Right atrium auricular region (tissue), 2 donors: ENCODE results near the gene AKAP8. TPM values are rescaled to one million over a fixed set of nuclear protein-coding genes. Genes with fewer than 3 reads are reported as not detected.
"Not testable (repeated sequence)": the region's sequence is repeated elsewhere in the genome, so short reads cannot be mapped to it uniquely, and the experiment has no call there.

ENCODE experiments used
- DNase-seq: peaks from one replicate; pipeline ENCODE4 v3.0.0-alpha.2; 2019; ENCODE audit warnings: low spot score
- H3K27ac ChIP-seq, 2 donors: fragments of 200-600 bp; sonication (generic); 1 replicate in 1 of 2; 2 replicates in 1 of 2; pipeline ENCODE4 v1.5.1; 2016 to 2019
- H3K27me3 ChIP-seq, 2 donors: fragments of 200-600 bp; sonication (generic); one replicate each; pipeline versions ENCODE4 v1.5.1 to v1.6.0; 2017 to 2019
- H3K36me3 ChIP-seq: fragments of 200-600 bp; sonication (generic); one replicate; pipeline ENCODE4 v1.5.1; 2016
- H3K4me1 ChIP-seq, 2 donors: fragments of 200-600 bp; sonication (generic); one replicate each; pipeline versions ENCODE4 v1.5.1 to v1.6.0; 2017 to 2019
- H3K4me3 ChIP-seq, 2 donors: fragments of 200-600 bp; sonication (generic); 1 replicate in 1 of 2; 2 replicates in 1 of 2; pipeline ENCODE4 v1.5.1; 2017 to 2019; ENCODE audit warnings: mild to moderate bottlenecking in 1 of 2, moderate library complexity in 1 of 2
- H3K9me3 ChIP-seq, 2 donors: fragments of 200-600 bp; sonication (generic); one replicate each; pipeline ENCODE4 v1.5.1; 2019
- CTCF ChIP-seq, 2 donors: fragments of 200-600 bp; sonication (generic); IDR thresholded peaks; one replicate each; pipeline ENCODE4 v1.5.1; 2019; ENCODE audit warnings: antibody characterized with exemption in 2 of 2
- total RNA-seq, 2 donors: library from RNA; depleted of rRNA; stranded (reverse); fragments of >200 nt; gene quantifications; one replicate each; pipeline ENCODE4 v1.1.0, GENCODE V29; 2016

The AKAP8 gene
- total RNA-seq, 2 donors from 2014 or later: 12.3 to 17.9 TPM

DNA sequence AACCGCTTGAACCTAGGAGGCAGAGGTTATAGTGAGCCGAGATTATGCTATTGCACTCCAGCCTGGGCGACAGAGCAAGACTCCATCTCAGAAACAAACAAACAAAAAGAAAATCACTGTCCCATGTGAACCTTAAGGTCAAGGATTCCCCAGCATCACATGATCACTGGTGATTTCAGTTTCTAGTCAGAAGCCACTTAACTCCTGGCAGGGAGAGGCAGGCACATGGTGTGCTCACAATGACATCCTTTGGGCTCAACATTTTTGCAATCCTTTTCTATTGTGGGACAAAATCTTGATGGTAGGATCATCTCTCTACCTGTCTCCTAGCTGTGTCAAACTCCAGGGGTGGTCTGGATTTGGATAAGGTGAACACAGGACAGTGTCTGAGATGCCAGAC is 12.1 kb downstream of the AKAP8 start:
- TF ChIP-seq CTCF (IDR thresholded peaks at IDR 0.05): no peak
- peaks cover 75% of the 10 kb centered on the region for H3K36me3 ChIP-seq
- DNase-seq: no peak
- H3K4me3 ChIP-seq: no peak overlapping the region
- H3K27ac ChIP-seq: peak overlapping the region; percentile 63 to 68
- no peaks in the 10 kb centered on the region for H3K27me3 ChIP-seq
- H3K4me1 ChIP-seq: peaks cover 0 to 26% of the 10 kb centered on the region in 2 donors
- H3K9me3 ChIP-seq: no peaks in the 10 kb centered on the region

- no peak for DNase-seq
- TF ChIP-seq CTCF (IDR thresholded peaks at IDR 0.05): no peak
These were observed 14.3 kb downstream of the AKAP8 start for GRCh38 chr19:15365264-15365663.

GRCh38 chr19:15363791-15364190 is 15.8 kb downstream of the AKAP8 start:
- H3K9me3 ChIP-seq, DNase-seq, H3K27me3 ChIP-seq, H3K27ac ChIP-seq, H3K4me3 ChIP-seq: not testable (repeated sequence)
- H3K36me3 ChIP-seq: peaks cover 67% of the 10 kb centered on the region
- peaks cover 0 to 17% of the 10 kb centered on the region in 2 donors for H3K4me1 ChIP-seq

More at GRCh38 chr19:15365264-15365663, 14.3 kb downstream of the AKAP8 start:
- Histone ChIP-seq H3K27ac (no peak overlapping the region), H3K4me3 (no peak overlapping the region), H3K36me3 (peaks cover 73% of the 10 kb centered on the region), H3K4me1 (peaks cover 0 to 17% of the 10 kb centered on the region in 2 donors), H3K9me3 (no peaks in the 10 kb centered on the region), H3K27me3 (no peaks in the 10 kb centered on the region)

DNA sequence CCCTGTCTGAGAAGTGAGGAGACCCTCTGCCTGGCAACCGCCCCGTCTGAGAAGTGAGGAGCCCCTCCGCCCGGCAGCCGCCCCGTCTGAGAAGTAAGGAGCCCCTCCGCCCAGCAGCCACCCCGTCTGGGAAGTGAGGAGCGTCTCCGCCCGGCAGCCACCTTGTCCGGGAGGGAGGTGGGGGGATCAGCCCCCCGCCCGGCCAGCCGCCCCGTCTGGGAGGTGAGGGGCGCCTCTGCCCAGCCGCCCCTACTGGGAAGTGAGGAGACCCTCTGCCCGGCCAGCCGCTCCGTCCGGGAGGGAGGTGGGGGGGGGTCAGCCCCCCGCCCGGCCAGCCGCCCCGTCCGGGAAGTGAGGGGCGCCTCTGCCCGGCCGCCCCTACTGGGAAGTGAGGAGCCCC is 16.5 kb downstream of the AKAP8 start:
- DNase-seq, H3K27ac ChIP-seq, H3K9me3 ChIP-seq, H3K4me3 ChIP-seq, H3K27me3 ChIP-seq: not testable (repeated sequence)
- Histone ChIP-seq H3K4me1 (peaks cover 0 to 14% of the 10 kb centered on the region in 2 donors), H3K36me3 (peaks cover 67% of the 10 kb centered on the region)

GRCh38 chr19:15360015-15360414 is 19.6 kb downstream of the AKAP8 start:
- peaks cover 72% of the 10 kb centered on the region for H3K36me3 ChIP-seq
- not testable (repeated sequence) for H3K27me3 ChIP-seq, H3K9me3 ChIP-seq, DNase-seq, H3K4me3 ChIP-seq, H3K27ac ChIP-seq, H3K4me1 ChIP-seq

GRCh38 chr19:15358918-15359317 is 20.7 kb downstream of the AKAP8 start:
- Histone ChIP-seq H3K27ac (no peak overlapping the region), H3K27me3 (no peaks in the 10 kb centered on the region)

DNA sequence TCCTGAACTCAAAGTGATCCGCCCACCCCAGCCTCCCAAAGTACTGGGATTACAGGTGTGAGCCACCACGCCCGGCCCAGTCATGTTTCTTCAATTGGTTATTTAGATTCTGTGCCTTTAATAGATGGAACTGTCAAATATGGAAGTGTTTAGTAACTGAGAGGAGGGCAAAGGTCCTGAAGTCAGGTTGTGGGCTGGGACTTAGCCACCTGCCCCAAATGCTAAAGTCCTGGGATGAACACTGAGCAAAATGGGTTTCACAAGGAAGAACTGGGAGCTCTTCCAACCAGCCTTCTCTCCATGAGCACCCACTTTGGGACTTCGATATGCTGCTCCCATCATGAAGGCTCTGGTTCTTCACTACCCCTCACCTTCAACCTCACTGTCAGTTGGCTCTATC is 21.7 kb downstream of the AKAP8 start:
- no peak for DNase-seq
- H3K27me3 ChIP-seq: no peaks in the 10 kb centered on the region
- no peaks in the 10 kb centered on the region for H3K4me1 ChIP-seq
- H3K9me3 ChIP-seq: no peaks in the 10 kb centered on the region
- TF ChIP-seq CTCF (IDR thresholded peaks at IDR 0.05): no peak
- H3K36me3 ChIP-seq: peaks cover 75% of the 10 kb centered on the region
- no peak overlapping the region for H3K4me3 ChIP-seq
- H3K27ac ChIP-seq: no peak overlapping the region

More at GRCh38 chr19:15358918-15359317, 20.7 kb downstream of the AKAP8 start:
- Histone ChIP-seq H3K4me1 (no peaks in the 10 kb centered on the region), H3K4me3 (no peak overlapping the region), H3K36me3 (peaks cover 75% of the 10 kb centered on the region), H3K9me3 (no peaks in the 10 kb centered on the region)
- no peak for TF ChIP-seq CTCF (IDR thresholded peaks at IDR 0.05)
- DNase-seq: no peak
